ENCODE measurements around the gene ICAM3. TPM values are rescaled to one million over a fixed set of nuclear protein-coding genes. Genes with fewer than 3 reads are reported as not detected.

The ICAM3 gene
- total RNA-seq, 1 donor from 2014 or later: 33.0 TPM

DNA sequence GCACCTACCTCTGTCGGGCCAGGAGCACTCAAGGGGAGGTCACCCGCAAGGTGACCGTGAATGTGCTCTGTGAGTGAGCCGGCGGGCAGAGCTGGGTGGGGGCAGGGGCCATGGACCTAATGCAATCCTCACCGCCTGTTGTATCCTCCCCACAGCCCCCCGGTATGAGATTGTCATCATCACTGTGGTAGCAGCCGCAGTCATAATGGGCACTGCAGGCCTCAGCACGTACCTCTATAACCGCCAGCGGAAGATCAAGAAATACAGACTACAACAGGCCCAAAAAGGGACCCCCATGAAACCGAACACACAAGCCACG, 54.5 kb downstream of the ICAM3 start:
- Histone ChIP-seq H3K27ac (peak overlapping the region; percentile 68), H3K36me3 (peaks cover 61% of the 10 kb centered on the region), H3K27me3 (ENCODE audit: low read depth) (peaks cover 10% of the 10 kb centered on the region), H3K4me1 (peaks cover 73% of the 10 kb centered on the region), H3K4me3 (no peak overlapping the region), H3K9me3 (no peaks in the 10 kb centered on the region)
- ATAC-seq (no peak), DNase-seq (no peak)
- TF ChIP-seq, protein P1, sequence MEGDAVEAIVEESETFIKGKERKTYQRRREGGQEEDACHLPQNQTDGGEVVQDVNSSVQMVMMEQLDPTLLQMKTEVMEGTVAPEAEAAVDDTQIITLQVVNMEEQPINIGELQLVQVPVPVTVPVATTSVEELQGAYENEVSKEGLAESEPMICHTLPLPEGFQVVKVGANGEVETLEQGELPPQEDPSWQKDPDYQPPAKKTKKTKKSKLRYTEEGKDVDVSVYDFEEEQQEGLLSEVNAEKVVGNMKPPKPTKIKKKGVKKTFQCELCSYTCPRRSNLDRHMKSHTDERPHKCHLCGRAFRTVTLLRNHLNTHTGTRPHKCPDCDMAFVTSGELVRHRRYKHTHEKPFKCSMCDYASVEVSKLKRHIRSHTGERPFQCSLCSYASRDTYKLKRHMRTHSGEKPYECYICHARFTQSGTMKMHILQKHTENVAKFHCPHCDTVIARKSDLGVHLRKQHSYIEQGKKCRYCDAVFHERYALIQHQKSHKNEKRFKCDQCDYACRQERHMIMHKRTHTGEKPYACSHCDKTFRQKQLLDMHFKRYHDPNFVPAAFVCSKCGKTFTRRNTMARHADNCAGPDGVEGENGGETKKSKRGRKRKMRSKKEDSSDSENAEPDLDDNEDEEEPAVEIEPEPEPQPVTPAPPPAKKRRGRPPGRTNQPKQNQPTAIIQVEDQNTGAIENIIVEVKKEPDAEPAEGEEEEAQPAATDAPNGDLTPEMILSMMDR (IDR thresholded peaks at IDR 0.05): no peak
- intact Hi-C loops (cut with DNase I): no loop called here

DNA sequence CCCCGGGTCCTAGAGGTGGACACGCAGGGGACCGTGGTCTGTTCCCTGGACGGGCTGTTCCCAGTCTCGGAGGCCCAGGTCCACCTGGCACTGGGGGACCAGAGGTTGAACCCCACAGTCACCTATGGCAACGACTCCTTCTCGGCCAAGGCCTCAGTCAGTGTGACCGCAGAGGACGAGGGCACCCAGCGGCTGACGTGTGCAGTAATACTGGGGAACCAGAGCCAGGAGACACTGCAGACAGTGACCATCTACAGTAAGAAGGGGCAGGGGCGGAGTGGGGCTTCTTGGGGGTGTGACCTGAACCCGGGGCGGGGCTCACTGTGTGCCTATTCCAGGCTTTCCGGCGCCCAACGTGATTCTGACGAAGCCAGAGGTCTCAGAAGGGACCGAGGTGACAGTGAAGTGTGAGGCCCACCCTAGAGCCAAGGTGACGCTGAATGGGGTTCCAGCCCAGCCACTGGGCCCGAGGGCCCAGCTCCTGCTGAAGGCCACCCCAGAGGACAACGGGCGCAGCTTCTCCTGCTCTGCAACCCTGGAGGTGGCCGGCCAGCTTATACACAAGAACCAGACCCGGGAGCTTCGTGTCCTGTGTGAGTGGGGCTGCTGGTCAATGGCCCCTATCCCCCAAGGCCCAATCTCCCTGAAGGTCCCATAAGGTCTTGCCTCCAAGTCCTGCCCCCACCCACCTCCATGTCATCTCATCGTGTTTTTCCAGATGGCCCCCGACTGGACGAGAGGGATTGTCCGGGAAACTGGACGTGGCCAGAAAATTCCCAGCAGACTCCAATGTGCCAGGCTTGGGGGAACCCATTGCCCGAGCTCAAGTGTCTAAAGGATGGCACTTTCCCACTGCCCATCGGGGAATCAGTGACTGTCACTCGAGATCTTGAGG, 55.1 kb downstream of the ICAM3 start:
- peaks cover 67% of the 10 kb centered on the region for H3K36me3 ChIP-seq
- H3K4me3 ChIP-seq: peak overlapping the region; percentile 35
- no peak for ATAC-seq
- peaks cover 4% of the 10 kb centered on the region for H3K27me3 ChIP-seq (ENCODE audit: low read depth)
- H3K9me3 ChIP-seq: no peaks in the 10 kb centered on the region
- TF ChIP-seq, protein P1 (IDR thresholded peaks at IDR 0.05): no peak
- no peak for DNase-seq
- H3K4me1 ChIP-seq: peaks cover 73% of the 10 kb centered on the region
- intact Hi-C loops (cut with DNase I): no loop called here
- H3K27ac ChIP-seq: peak overlapping the region; percentile 68

Other genes starting within 250 kb of the ICAM3 start
- gene ANGPTL6, start 236.9 kb downstream of the ICAM3 start, total RNA-seq: 0.44 TPM
- 30.8 TPM for gene PPAN, start 233.3 kb downstream of the ICAM3 start, total RNA-seq
- gene P2RY11, start 227.9 kb downstream of the ICAM3 start, total RNA-seq: 15.6 TPM
- 158 TPM for gene EIF3G, start 219.7 kb downstream of the ICAM3 start, total RNA-seq
- 65.5 TPM for gene DNMT1, start 144.7 kb downstream of the ICAM3 start, total RNA-seq
- 15.4 TPM for gene S1PR2, start 108.3 kb downstream of the ICAM3 start, total RNA-seq
- gene MRPL4, start 87.4 kb downstream of the ICAM3 start, total RNA-seq: 40.3 TPM
- 95.9 TPM for gene ICAM1, start 68.5 kb downstream of the ICAM3 start, total RNA-seq
- gene ICAM4, start 52.7 kb downstream of the ICAM3 start, total RNA-seq: 10.0 TPM
- gene ICAM5, start 49.7 kb downstream of the ICAM3 start, total RNA-seq: 15.3 TPM
- gene ZGLP1, start 29.8 kb downstream of the ICAM3 start, total RNA-seq: 6.2 TPM
- gene FDX2, start 23.6 kb downstream of the ICAM3 start, total RNA-seq: 16.8 TPM
- 29.6 TPM for gene RAVER1, start 6.1 kb downstream of the ICAM3 start, total RNA-seq
- gene TYK2, start 40.9 kb upstream of the ICAM3 start, total RNA-seq: 164 TPM
- gene CDC37, start 63.9 kb upstream of the ICAM3 start, total RNA-seq: 154 TPM
- 35.9 TPM for gene PDE4A, start 80.9 kb upstream of the ICAM3 start, total RNA-seq
- 67.5 TPM for gene KEAP1, start 163.7 kb upstream of the ICAM3 start, total RNA-seq
- gene S1PR5, start 177.8 kb upstream of the ICAM3 start, total RNA-seq: 2.4 TPM
- 22.9 TPM for gene ATG4D, start 204.3 kb upstream of the ICAM3 start, total RNA-seq
- 25.2 TPM for gene KRI1, start 226.4 kb upstream of the ICAM3 start, total RNA-seq
- gene CDKN2D, start 229.4 kb upstream of the ICAM3 start, total RNA-seq: 13.1 TPM
- gene AP1M2, start 247.7 kb upstream of the ICAM3 start, total RNA-seq: 36.9 TPM

Measured in lower lobe of right lung (tissue), 2 donors.